ENCODE data around the gene TDRD10. TPM values are rescaled to one million over a fixed set of nuclear protein-coding genes. Genes with fewer than 3 reads are reported as not detected.

TDRD10 gene
- total RNA-seq, 1 experiment from 2014 or later = 0.31 TPM

DNA sequence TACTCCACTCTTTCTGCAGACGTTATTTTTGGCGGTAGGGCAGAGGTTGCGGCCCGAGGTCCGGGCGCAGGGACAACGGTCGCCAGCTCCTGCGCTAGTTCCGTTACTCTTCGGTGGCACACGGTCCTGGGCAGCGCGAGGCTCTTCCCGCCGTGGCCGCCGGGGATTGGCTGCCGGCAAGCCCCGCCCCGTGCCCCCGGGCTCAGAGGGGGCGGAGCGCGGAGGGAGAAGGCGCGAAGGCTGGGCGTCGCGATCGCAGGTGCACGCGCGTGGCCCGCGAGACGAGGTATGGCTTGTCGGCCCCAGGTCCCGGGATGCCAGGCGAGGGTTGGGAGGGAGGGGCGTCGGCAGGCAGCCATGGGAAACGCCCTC, 711 bp downstream of the TDRD10 start:
- Histone ChIP-seq H4K8ac (replicated peaks; ENCODE audit: insufficient read length, low read depth, low read length) (no peak overlapping the region), H2BK20ac (ENCODE audit: low read depth, low read length, poor library complexity, severe bottlenecking) (no peak overlapping the region), H4K20me1 (ENCODE audit: control insufficient read depth, insufficient read depth, insufficient read length) (no peaks in the 10 kb centered on the region), H3K9ac (ENCODE audit: extremely low read depth, insufficient read length, low read length) (no peak overlapping the region), H3K27ac (ENCODE audit: insufficient read length, low read depth, low read length) (no peak overlapping the region), H3K9me3 (ENCODE audit: control insufficient read depth, low read depth, low read length) (no peaks in the 10 kb centered on the region), H3T11ph (ENCODE audit: low read length) (no peak overlapping the region), H3K79me2 (ENCODE audit: insufficient read depth, low read length) (no peaks in the 10 kb centered on the region), H3K23me2 (ENCODE audit: insufficient read length, low read depth, low read length, poor library complexity, severe bottlenecking) (peaks cover 3% of the 10 kb centered on the region), H4K91ac (ENCODE audit: insufficient read length, low read depth, low read length) (no peak overlapping the region), H2BK5ac (ENCODE audit: insufficient read length, low read length) (no peak overlapping the region), H2BK120ac (ENCODE audit: low read depth, low read length, poor library complexity, severe bottlenecking) (no peak overlapping the region), H3K23ac (ENCODE audit: insufficient read length, low read depth, low read length) (no peak overlapping the region), H3K56ac (ENCODE audit: insufficient read length, low read depth, low read length) (no peak overlapping the region), H2BK15ac (ENCODE audit: low read depth, low read length) (no peak overlapping the region), H4K5ac (ENCODE audit: insufficient read length, low read depth, low read length) (no peak overlapping the region), H3K14ac (ENCODE audit: insufficient read depth, low read length) (no peak overlapping the region), H3K4ac (ENCODE audit: low read depth, low read length) (no peak overlapping the region), H3K4me1 (ENCODE audit: insufficient read depth, low read length) (no peaks in the 10 kb centered on the region), H2AK5ac (ENCODE audit: insufficient read length, low read length) (no peak overlapping the region), H3K27me3 (ENCODE audit: insufficient read depth, low read length) (peaks cover 42% of the 10 kb centered on the region), H3K4me2 (ENCODE audit: insufficient read depth, insufficient read length, low read length) (no peak overlapping the region), H2AFZ (ENCODE audit: low read length) (no peak overlapping the region), H3K79me1 (ENCODE audit: insufficient read depth, low read depth, low read length, poor library complexity, severe bottlenecking) (no peaks in the 10 kb centered on the region), H3K18ac (ENCODE audit: insufficient read length, low read depth, low read length) (no peak overlapping the region), H2BK12ac (ENCODE audit: insufficient read length, low read depth, low read length) (no peak overlapping the region)
- Mint-ChIP-seq H3K9me3 (peaks cover 10 to 11% of the 10 kb centered on the region in 2 experiments), H3K27ac (no peak overlapping the region), H3K4me3 (peak overlapping the region; percentile 47 to 78), H3K27me3 (ENCODE audit: low read depth) (peaks cover 92% of the 10 kb centered on the region), H3K4me1 (peaks cover 4% of the 10 kb centered on the region in 2 experiments), H3K36me3 (ENCODE audit: insufficient read depth in 1 of 3, low read depth in 3 of 3) (no peaks in the 10 kb centered on the region)
- peak; percentile 62 for DNase-seq
- WGBS (ENCODE audit: extremely low coverage, insufficient read length, low lambda C conversion rate) = no CpG with 5 or more reads among the region's 43 CpGs
- TF ChIP-seq, protein P1, sequence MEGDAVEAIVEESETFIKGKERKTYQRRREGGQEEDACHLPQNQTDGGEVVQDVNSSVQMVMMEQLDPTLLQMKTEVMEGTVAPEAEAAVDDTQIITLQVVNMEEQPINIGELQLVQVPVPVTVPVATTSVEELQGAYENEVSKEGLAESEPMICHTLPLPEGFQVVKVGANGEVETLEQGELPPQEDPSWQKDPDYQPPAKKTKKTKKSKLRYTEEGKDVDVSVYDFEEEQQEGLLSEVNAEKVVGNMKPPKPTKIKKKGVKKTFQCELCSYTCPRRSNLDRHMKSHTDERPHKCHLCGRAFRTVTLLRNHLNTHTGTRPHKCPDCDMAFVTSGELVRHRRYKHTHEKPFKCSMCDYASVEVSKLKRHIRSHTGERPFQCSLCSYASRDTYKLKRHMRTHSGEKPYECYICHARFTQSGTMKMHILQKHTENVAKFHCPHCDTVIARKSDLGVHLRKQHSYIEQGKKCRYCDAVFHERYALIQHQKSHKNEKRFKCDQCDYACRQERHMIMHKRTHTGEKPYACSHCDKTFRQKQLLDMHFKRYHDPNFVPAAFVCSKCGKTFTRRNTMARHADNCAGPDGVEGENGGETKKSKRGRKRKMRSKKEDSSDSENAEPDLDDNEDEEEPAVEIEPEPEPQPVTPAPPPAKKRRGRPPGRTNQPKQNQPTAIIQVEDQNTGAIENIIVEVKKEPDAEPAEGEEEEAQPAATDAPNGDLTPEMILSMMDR (conservative IDR thresholded peaks at IDR 0.05) = no peak
